Trophoblast cell (in vitro differentiated cells and primary cell): ENCODE data around the gene PAIP2B.

Experiments used
- DNase-seq, 2 donors: peaks; one replicate each; pipeline ENCODE4 v3.0.0-alpha.2; 2016
- H2AFZ ChIP-seq: 2 replicates; pipeline ENCODE4 v1.6.1; 2013; ENCODE audit warnings: low read length, moderate library complexity, mild to moderate bottlenecking; ENCODE audit not compliant: insufficient read depth, poor library complexity
- H2AK5ac ChIP-seq: 2 replicates; pipeline ENCODE4 v1.6.1; 2013; ENCODE audit warnings: mild to moderate bottlenecking, low read length
- H2BK120ac ChIP-seq: 2 replicates; pipeline ENCODE4 v1.6.1; 2013; ENCODE audit warnings: low read length, mild to moderate bottlenecking, moderate library complexity; ENCODE audit not compliant: insufficient read depth, poor library complexity
- H2BK12ac ChIP-seq: 2 replicates; pipeline ENCODE4 v1.6.1; 2013; ENCODE audit warnings: mild to moderate bottlenecking, low read length, moderate library complexity
- H2BK5ac ChIP-seq: 2 replicates; pipeline ENCODE4 v1.6.1; 2013; ENCODE audit warnings: low read length, low read depth, moderate library complexity, mild to moderate bottlenecking; ENCODE audit not compliant: poor library complexity
- H3K14ac ChIP-seq: 2 replicates; pipeline ENCODE4 v1.6.1; 2013; ENCODE audit warnings: mild to moderate bottlenecking, low read length
- H3K18ac ChIP-seq: 2 replicates; pipeline ENCODE4 v1.6.1; 2013; ENCODE audit warnings: mild to moderate bottlenecking, low read length
- H3K23ac ChIP-seq: 2 replicates; pipeline ENCODE4 v1.6.1; 2013; ENCODE audit warnings: low read length
- H3K27ac ChIP-seq: 2 replicates; pipeline ENCODE4 v1.5.1; 2013; ENCODE audit warnings: low read depth, mild to moderate bottlenecking, inconsistent platforms, low read length, moderate library complexity
- H3K27me3 ChIP-seq: 2 replicates; pipeline ENCODE4 v1.6.1; 2013; ENCODE audit warnings: inconsistent platforms, mild to moderate bottlenecking, low read length, moderate library complexity; ENCODE audit not compliant: insufficient read depth
- H3K36me3 ChIP-seq, 2 experiments: 1 replicate in 1 of 2; 2 replicates in 1 of 2; pipeline ENCODE4 v1.6.1; 2013; ENCODE audit warnings: low read length in 2 of 2, mild to moderate bottlenecking in 2 of 2, moderate library complexity in 1 of 2; ENCODE audit not compliant: insufficient read depth in 2 of 2, control insufficient read depth in 1 of 2
- H3K4ac ChIP-seq: 2 replicates; pipeline ENCODE4 v1.6.1; 2013; ENCODE audit warnings: low read depth, mild to moderate bottlenecking, low read length, moderate library complexity
- H3K4me1 ChIP-seq, 2 experiments: 1 replicate in 1 of 2; 2 replicates in 1 of 2; pipeline ENCODE4 v1.6.1; 2013; ENCODE audit warnings: low read length in 2 of 2, mild to moderate bottlenecking in 2 of 2, moderate library complexity in 1 of 2; ENCODE audit not compliant: insufficient read depth in 2 of 2, control insufficient read depth in 1 of 2
- H3K4me2 ChIP-seq: 2 replicates; pipeline ENCODE4 v1.6.1; 2013; ENCODE audit warnings: inconsistent platforms, mild to moderate bottlenecking, low read length, moderate library complexity
- H3K4me3 ChIP-seq: 2 replicates; pipeline ENCODE4 v1.5.1; 2013; ENCODE audit warnings: mild to moderate bottlenecking, low read depth, low read length, inconsistent platforms
- H3K79me1 ChIP-seq: one replicate; pipeline ENCODE4 v1.6.1; 2013; ENCODE audit warnings: low read length
- H3K79me2 ChIP-seq: 2 replicates; pipeline ENCODE4 v1.6.1; 2013; ENCODE audit warnings: low read length, mild to moderate bottlenecking; ENCODE audit not compliant: control insufficient read depth, insufficient read depth, poor library complexity
- H3K9ac ChIP-seq: 2 replicates; pipeline ENCODE4 v1.6.1; 2013; ENCODE audit warnings: mild to moderate bottlenecking, low read length
- H3K9me3 ChIP-seq: 2 replicates; pipeline ENCODE4 v1.6.1; 2013; ENCODE audit warnings: low read depth, mild to moderate bottlenecking, control low read depth, inconsistent platforms, low read length; ENCODE audit not compliant: insufficient read depth
- H4K12ac ChIP-seq: 2 replicates; pipeline ENCODE4 v1.6.1; 2013; ENCODE audit warnings: low read depth, mild to moderate bottlenecking, low read length, moderate library complexity
- H4K8ac ChIP-seq: 2 replicates; pipeline ENCODE4 v1.6.1; 2013; ENCODE audit warnings: low read depth, mild to moderate bottlenecking, low read length, moderate library complexity
- H4K91ac ChIP-seq: one replicate; pipeline ENCODE4 v1.6.1; 2013; ENCODE audit warnings: low read depth, mild to moderate bottlenecking, low read length, moderate library complexity
- WGBS: extraction: QIAGEN DNeasy Blood & Tissue Kit; methylation state at CpG from one replicate; pipeline ENCODE4 v1.1.7; 2013; ENCODE audit warnings: missing lambda C conversion rate; ENCODE audit not compliant: insufficient read length, insufficient coverage; ENCODE audit errors: extremely low coverage; 5-methylcytosine and 5-hydroxymethylcytosine counted together

The PAIP2B gene

GRCh38 chr2:71243634-71244301, 16.9 kb upstream of the PAIP2B start:
- Histone ChIP-seq H3K9me3 (no peaks in the 10 kb centered on the region), H2BK120ac (no peak overlapping the region), H3K4ac (no peak overlapping the region), H3K4me1 (peaks cover 3 to 5% of the 10 kb centered on the region in 2 experiments), H4K91ac (no peak overlapping the region), H2AFZ (no peak overlapping the region), H3K23ac (no peak overlapping the region), H4K12ac (no peak overlapping the region), H3K79me2 (no peaks in the 10 kb centered on the region), H3K27me3 (no peaks in the 10 kb centered on the region), H2BK5ac (no peak overlapping the region), H3K4me2 (no peak overlapping the region), H3K18ac (no peak overlapping the region), H3K14ac (no peak overlapping the region), H3K79me1 (no peaks in the 10 kb centered on the region), H4K8ac (no peak overlapping the region), H3K9ac (no peak overlapping the region), H3K36me3 (no peaks in the 10 kb centered on the region), H3K4me3 (no peak overlapping the region), H2BK12ac (no peak overlapping the region), H2AK5ac (no peak overlapping the region), H3K27ac (no peak overlapping the region)
- no CpG with 5 or more reads among the region's 1 CpG for WGBS
- no peak for DNase-seq

- Histone ChIP-seq H4K12ac (no peak overlapping the region), H3K79me2 (no peaks in the 10 kb centered on the region), H4K8ac (no peak overlapping the region), H2BK5ac (no peak overlapping the region), H3K27me3 (no peaks in the 10 kb centered on the region), H3K4ac (no peak overlapping the region), H3K4me3 (no peak overlapping the region), H3K4me1 (peaks cover 3 to 7% of the 10 kb centered on the region in 2 experiments), H4K91ac (no peak overlapping the region), H3K14ac (no peak overlapping the region), H3K79me1 (no peaks in the 10 kb centered on the region), H3K27ac (no peak overlapping the region), H3K23ac (no peak overlapping the region), H3K9ac (no peak overlapping the region), H2BK12ac (no peak overlapping the region), H2AK5ac (no peak overlapping the region), H3K36me3 (no peaks in the 10 kb centered on the region), H3K18ac (no peak overlapping the region), H2BK120ac (no peak overlapping the region), H3K9me3 (no peaks in the 10 kb centered on the region), H3K4me2 (no peak overlapping the region), H2AFZ (no peak overlapping the region)
- WGBS = no CpG with 5 or more reads among the region's 3 CpGs
- no peak for DNase-seq
These were observed 13.9 kb upstream of the PAIP2B start for GRCh38 chr2:71240794-71241193.

DNA sequence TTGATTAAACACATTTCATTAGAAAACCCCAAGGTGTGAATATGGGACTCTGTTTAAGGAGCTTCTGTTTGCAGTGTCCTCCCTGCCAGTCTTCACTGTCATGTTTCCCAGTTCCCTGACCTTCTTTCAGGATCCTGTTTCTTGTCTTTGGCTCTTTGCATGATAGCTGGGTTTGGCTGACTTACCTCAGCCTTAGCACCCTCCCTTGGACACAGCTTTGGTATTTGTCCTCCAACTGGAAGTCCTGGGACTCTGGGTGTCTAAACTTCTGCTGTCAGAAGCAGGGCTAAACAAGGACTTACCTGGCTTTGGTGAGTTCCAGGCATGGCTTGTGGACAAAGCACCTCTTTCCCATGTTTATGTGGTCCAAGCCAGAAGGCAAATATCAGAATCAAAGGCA, 11.2 kb upstream of the PAIP2B start:
- peaks cover 0 to 4% of the 10 kb centered on the region in 2 experiments for H3K4me1 ChIP-seq
- no peaks in the 10 kb centered on the region for H3K27me3 ChIP-seq
- no peak overlapping the region for H3K23ac ChIP-seq
- no peak overlapping the region for H3K9ac ChIP-seq
- no peak overlapping the region for H2BK120ac ChIP-seq
- no peak overlapping the region for H3K14ac ChIP-seq
- H2AFZ ChIP-seq = no peak overlapping the region
- no peak overlapping the region for H4K8ac ChIP-seq
- no peak overlapping the region for H4K12ac ChIP-seq
- no peak overlapping the region for H2BK12ac ChIP-seq
- H2BK5ac ChIP-seq = no peak overlapping the region
- H3K9me3 ChIP-seq = no peaks in the 10 kb centered on the region
- H3K4ac ChIP-seq = no peak overlapping the region
- H3K4me2 ChIP-seq = no peak overlapping the region
- H4K91ac ChIP-seq = no peak overlapping the region
- H3K4me3 ChIP-seq = no peak overlapping the region
- no peak overlapping the region for H3K27ac ChIP-seq
- H2AK5ac ChIP-seq = no peak overlapping the region
- DNase-seq = no peak
- H3K18ac ChIP-seq = no peak overlapping the region
- no peaks in the 10 kb centered on the region for H3K79me1 ChIP-seq
- no peaks in the 10 kb centered on the region for H3K36me3 ChIP-seq
- no peaks in the 10 kb centered on the region for H3K79me2 ChIP-seq

- DNase-seq = peak; percentile 61 to 89
- no CpG with 5 or more reads among the region's 7 CpGs for WGBS
- Histone ChIP-seq H3K9ac (no peak overlapping the region), H4K12ac (no peak overlapping the region), H2AK5ac (no peak overlapping the region), H3K4ac (no peak overlapping the region), H3K14ac (no peak overlapping the region), H4K8ac (no peak overlapping the region), H3K9me3 (no peaks in the 10 kb centered on the region), H2AFZ (no peak overlapping the region), H3K4me2 (no peak overlapping the region), H2BK12ac (no peak overlapping the region), H3K4me1 (peaks cover 0 to 4% of the 10 kb centered on the region in 2 experiments), H3K27ac (no peak overlapping the region), H3K27me3 (no peaks in the 10 kb centered on the region), H3K79me2 (no peaks in the 10 kb centered on the region), H3K23ac (no peak overlapping the region), H3K18ac (no peak overlapping the region), H4K91ac (no peak overlapping the region), H2BK120ac (no peak overlapping the region), H2BK5ac (no peak overlapping the region), H3K79me1 (no peaks in the 10 kb centered on the region), H3K4me3 (no peak overlapping the region), H3K36me3 (no peaks in the 10 kb centered on the region)
These were observed 9.2 kb upstream of the PAIP2B start for GRCh38 chr2:71235930-71236587.
